GM18526 (cell line): ENCODE data around the gene IRF7.

Source experiments
- POLR2A ChIP-seq: IDR thresholded peaks from 3 replicates; pipeline ENCODE4 v1.6.1; 2011; ENCODE audit not compliant: insufficient read length; ENCODE audit errors: extremely low read depth

IRF7 gene

GRCh38 chr11:603154-603553 is 12.6 kb downstream of the IRF7 start:
- no peak for TF ChIP-seq POLR2A

GRCh38 chr11:601573-602245 is 14.0 kb downstream of the IRF7 start:
- no peak for TF ChIP-seq POLR2A

GRCh38 chr11:598005-598680 is 17.6 kb downstream of the IRF7 start:
- no peak for TF ChIP-seq POLR2A

- TF ChIP-seq POLR2A = no peak
Measured at GRCh38 chr11:597166-597725, 18.5 kb downstream of the IRF7 start.

GRCh38 chr11:596374-596773 is 19.4 kb downstream of the IRF7 start:
- TF ChIP-seq POLR2A = no peak

GRCh38 chr11:595400-595799 is 20.4 kb downstream of the IRF7 start:
- TF ChIP-seq POLR2A = no peak

- no peak for TF ChIP-seq POLR2A
Measured at GRCh38 chr11:593347-593746, 22.4 kb downstream of the IRF7 start.

GRCh38 chr11:592918-593317 is 22.8 kb downstream of the IRF7 start:
- no peak for TF ChIP-seq POLR2A

GRCh38 chr11:592501-592900 is 23.2 kb downstream of the IRF7 start:
- no peak for TF ChIP-seq POLR2A

GRCh38 chr11:590997-591396 is 24.8 kb downstream of the IRF7 start:
- no peak for TF ChIP-seq POLR2A

- no peak for TF ChIP-seq POLR2A
Measured at GRCh38 chr11:589798-590197, 26.0 kb downstream of the IRF7 start.

GRCh38 chr11:587978-588380 is 27.8 kb downstream of the IRF7 start:
- no peak for TF ChIP-seq POLR2A

GRCh38 chr11:587546-587945 is 28.2 kb downstream of the IRF7 start:
- TF ChIP-seq POLR2A = no peak

- TF ChIP-seq POLR2A = no peak
Measured at GRCh38 chr11:586376-587316, 29.1 kb downstream of the IRF7 start.

GRCh38 chr11:584287-584686 is 31.5 kb downstream of the IRF7 start:
- no peak for TF ChIP-seq POLR2A
